MM.1S (cell line): ENCODE measurements around the gene NR6A1.

Source experiments
- EZH2 ChIP-seq: fragments of 300-600 bp; sonication (generic); optimal IDR thresholded peaks from 2 replicates; pipeline ENCODE3; 2017; ENCODE audit warnings: low read depth, mild to moderate bottlenecking, antibody characterized with exemption, low read length, mixed read lengths
- EZH2phosphoT487 ChIP-seq: fragments of 300-600 bp; sonication (generic); IDR thresholded peaks from 2 replicates; pipeline ENCODE4 v1.6.1; 2018; ENCODE audit warnings: antibody characterized with exemption, low read length
- TF ChIP-seq, protein P1 (sequence below): fragments of 300-600 bp; sonication (generic); IDR thresholded peaks from 2 replicates; pipeline ENCODE4 v1.5.1; 2016; ENCODE audit warnings: antibody characterized with exemption, low read length, mixed read lengths

- TF ChIP-seq, protein P1, sequence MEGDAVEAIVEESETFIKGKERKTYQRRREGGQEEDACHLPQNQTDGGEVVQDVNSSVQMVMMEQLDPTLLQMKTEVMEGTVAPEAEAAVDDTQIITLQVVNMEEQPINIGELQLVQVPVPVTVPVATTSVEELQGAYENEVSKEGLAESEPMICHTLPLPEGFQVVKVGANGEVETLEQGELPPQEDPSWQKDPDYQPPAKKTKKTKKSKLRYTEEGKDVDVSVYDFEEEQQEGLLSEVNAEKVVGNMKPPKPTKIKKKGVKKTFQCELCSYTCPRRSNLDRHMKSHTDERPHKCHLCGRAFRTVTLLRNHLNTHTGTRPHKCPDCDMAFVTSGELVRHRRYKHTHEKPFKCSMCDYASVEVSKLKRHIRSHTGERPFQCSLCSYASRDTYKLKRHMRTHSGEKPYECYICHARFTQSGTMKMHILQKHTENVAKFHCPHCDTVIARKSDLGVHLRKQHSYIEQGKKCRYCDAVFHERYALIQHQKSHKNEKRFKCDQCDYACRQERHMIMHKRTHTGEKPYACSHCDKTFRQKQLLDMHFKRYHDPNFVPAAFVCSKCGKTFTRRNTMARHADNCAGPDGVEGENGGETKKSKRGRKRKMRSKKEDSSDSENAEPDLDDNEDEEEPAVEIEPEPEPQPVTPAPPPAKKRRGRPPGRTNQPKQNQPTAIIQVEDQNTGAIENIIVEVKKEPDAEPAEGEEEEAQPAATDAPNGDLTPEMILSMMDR, result no peak
- TF ChIP-seq EZH2 (no peak), EZH2phosphoT487 (no peak)
These were observed 274.6 kb downstream of the NR6A1 start for GRCh38 chr9:124496463-124496862.
